HCEC 1CT (cell line): ENCODE data around the gene NELL2.
"Not testable (repeated sequence)": the region's sequence is repeated elsewhere in the genome, so short reads cannot be mapped to it uniquely, and the experiment has no call there.

ENCODE experiments used
- DNase-seq: peaks from one replicate; pipeline ENCODE4 v3.0.0-alpha.2; 2017

Gene NELL2

DNA sequence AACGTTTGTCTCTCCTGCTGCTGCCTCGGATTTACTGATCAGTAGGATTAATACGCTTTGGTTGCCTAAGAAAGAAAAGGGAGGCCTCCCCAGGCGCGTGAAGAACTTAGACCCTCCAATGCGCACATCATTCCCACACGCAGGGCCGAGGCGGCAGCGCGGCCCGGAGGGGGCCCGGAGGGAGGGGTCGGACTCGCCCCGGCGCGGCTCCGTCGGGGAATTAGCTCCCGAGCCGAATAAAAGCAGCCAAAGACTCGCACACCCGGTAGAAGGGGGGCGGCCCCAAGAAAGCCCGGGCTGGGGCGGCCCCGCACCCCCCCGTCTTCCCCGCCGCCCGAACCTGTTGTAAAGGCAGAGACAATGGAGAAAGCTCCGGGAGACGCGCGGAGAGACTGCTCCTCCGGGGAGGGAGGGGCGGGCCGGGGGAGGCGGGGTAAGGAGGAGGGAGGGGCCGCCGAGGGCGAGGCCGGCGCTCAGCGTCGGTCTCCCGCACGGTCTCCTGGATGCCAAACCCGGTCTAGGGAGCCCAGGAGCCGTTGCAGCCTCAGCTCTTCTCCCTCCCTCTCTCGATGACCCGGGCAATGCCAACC, at the start of gene NELL2:
NELL2 (minus strand) TSS at position 362 of the 590 bp plus-strand sequence. CDS start 446 bp downstream, outside the sequence.
- DNase-seq, result no peak

GRCh38 chr12:44921736-44922135, 45.6 kb upstream of the NELL2 start:
- no peak for DNase-seq

DNA sequence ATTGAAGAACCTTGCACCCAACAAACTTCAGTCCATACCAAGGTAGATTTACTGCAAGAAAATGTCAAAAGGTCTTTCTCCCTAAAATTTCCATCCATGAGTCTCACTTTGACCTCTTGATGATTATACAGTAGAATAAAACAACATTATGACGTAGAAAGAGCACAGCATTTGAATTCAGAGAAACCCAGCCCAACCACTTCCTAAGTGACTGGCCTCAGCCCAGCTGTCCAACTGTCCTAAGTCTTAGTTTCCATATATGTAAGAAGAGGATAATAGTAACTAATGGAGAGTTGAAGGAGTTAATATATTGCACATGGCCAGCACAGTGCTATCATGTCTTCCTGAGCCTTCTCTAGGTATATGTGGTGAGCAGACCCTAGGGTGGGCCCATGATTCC, 41.0 kb upstream of the NELL2 start:
- DNase-seq, result no peak

DNA sequence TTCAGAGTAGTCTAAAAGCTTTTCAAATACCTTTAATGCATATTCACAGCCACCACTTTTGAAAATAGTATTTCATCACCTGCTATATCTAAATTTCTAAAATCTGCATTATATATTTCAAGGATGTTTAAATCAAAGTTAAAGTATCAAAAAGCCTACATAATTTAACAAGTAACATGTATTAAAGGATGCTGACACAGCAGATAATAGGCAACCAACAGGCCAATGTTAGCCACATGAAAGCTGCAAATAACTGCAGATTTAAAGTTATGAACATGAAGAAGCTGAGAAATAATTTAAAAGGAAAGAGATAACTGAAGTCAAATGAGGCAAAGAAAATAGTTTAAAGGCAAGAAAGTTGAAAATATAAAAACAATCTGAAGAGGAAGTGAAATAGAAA, 39.8 kb upstream of the NELL2 start:
- no peak for DNase-seq

DNA sequence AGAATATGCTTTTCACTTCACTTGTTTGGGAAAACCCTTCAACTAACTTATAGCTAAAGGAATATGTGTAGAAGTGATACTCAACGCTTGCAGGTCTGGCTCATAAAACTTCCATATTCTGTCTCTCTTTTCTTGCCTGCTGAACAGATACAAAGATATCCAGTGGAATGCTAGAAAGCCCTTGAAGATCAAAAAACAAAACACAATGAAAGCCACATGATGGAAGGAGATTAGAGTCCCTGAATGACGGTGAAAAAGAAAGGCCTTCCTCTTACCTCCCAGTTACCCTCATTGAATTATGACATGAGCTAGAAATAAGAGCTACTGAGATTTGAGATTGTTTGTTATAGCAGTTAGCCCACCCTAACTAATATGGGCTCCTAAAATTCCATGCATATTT, 28.2 kb upstream of the NELL2 start:
- no peak for DNase-seq

- DNase-seq, result not testable (repeated sequence)
Measured at GRCh38 chr12:44898108-44898507, 22.0 kb upstream of the NELL2 start.

- DNase-seq, result no peak
Measured at GRCh38 chr12:44889926-44890325, 13.8 kb upstream of the NELL2 start.

DNA sequence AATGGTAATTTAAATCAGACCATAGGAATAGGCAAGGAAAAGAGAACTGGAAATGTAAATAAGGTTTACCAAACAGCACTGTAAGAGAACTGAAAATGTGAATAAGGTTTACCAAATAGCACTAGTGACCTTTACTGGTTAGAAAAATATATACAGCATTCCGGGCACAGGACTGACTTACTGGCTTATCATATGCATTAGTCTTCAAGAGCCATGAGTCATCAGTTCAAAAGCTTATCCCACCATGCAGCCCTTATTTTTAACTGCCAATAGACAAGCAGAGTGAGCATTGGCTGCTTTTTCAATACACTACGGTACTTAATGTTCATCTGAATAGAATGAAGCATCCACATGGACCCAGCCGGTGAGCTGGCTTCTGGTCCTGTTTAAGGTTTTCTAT, 13.0 kb upstream of the NELL2 start:
- no peak for DNase-seq

- DNase-seq, result no peak
Measured at GRCh38 chr12:44885902-44886301, 9.8 kb upstream of the NELL2 start.

GRCh38 chr12:44881197-44881596, 5.1 kb upstream of the NELL2 start:
- DNase-seq, result no peak

DNA sequence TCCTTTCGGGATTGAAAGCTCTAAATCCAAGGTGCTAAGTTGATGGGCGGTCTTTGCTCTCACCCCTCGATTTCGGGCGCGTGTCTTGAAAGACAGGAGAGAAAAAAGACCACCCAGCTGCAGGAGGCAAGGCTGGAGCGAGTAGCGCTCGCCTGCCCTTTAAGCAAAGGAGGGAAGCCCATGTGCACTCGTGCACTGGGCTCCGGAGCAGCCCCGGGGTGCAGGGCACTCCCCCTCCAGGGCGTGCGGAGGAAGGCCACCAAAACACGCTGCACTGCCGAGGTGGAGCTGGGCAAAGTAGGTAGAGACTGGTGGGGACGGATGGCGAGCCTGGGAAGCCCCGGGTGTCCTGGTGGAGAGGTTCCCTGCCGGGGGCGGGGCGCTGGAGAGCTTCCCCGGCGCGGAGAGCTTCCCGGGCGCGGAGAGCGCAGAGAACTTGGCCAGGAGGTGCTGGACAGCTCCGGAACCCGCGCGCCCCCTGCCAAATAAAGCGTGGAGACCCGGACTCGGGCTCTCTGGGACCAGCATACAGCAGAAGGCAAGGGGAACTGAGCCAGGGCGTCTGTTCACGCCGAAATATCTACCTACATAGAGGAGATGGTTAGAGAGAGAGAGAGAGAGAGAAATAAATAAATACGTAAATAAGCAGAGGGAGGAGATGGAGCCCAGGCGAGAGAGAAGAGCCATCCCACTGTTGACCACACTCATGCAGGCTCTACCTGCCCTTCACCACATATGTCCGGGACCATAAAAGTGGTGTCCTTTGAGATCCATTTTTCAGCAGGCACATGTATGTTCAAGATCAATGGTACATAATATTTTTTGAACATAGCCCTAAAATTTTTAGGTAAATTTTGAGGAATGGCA, 662 bp upstream of the NELL2 start:
- no peak for DNase-seq

DNA sequence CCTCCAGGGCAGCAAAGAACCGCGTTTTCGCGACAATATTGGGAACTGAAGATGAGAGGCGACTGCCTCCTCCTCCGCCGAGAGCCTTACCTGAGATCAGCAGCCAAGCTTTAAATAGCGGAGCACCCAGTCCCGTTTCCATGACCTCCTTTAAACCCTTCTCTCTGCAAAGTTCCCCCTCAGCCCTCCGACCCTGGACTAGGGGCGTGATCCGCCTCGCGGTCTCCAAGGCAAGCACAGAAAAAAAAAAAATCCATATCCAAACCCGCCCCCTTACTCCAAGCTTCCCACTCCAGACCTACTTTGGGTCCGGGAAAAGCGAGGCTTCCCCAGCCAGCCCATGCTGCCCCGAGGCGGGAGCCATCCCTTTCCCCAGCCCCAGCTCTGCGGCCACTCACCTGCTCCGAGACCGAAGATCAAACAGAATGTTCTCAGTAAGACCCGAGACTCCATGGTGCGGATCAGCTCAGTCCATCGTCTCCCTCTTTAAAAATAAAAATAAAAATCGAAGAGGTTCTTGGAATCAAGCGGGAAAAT, 630 bp downstream of the NELL2 start:
- DNase-seq, result no peak

DNA sequence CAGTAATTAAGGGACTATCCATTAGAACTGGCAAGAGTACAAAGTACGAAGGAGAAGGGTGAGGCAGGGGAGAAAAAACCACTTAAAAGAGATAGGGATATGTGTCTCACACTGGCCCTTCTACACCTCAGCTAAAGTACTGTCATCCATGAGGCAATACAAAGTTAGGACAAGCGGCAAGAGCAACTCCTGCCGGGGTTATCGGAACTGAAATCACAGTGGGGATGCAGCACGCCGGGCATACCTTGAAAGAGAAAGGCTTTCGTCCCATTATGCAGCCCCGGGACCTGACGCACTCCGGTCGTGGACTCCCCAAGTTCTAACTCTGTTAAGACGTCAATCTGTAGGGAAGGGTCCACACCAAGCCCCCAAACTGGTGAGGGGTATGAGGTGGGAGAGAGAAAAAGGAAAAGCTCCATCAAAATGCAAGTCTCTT, 1.1 kb downstream of the NELL2 start:
- no peak for DNase-seq

DNA sequence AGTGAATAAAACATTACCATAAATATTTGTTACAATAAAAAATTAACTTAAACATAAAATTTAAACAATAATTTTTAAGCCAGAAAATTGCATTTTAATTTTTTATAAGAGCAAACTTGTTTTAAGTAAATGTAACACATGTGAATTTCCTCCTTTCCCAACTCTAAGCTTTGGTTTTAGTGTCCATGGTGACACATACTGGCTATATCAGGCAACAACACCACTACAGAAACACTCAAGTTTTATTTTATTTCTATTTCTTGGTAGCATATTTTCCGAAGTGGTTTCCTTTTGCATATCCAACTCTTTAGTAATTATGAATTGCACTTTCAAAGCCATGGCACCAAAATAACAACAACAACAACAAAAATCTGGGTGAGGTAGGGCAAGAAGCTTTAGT, 2.2 kb downstream of the NELL2 start:
- DNase-seq, result no peak

DNA sequence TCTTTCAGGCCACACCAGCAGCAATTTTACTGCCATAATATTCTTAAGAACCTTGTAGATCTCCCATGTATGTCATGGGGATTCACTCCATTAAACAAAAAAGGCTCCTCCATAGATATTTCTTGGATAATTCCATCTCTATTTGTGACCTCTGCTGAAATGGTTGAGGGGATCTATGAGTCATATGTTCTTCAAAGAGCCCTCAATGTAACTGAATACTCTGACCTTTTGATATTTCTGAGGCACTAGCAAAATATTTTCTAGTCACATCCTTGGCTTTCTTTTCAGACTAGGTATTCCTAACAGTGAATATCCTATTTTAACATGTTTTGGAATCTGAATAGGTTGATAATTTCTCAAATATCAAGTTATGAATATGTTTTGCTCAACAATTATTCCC, 6.6 kb downstream of the NELL2 start:
- DNase-seq, result no peak

DNA sequence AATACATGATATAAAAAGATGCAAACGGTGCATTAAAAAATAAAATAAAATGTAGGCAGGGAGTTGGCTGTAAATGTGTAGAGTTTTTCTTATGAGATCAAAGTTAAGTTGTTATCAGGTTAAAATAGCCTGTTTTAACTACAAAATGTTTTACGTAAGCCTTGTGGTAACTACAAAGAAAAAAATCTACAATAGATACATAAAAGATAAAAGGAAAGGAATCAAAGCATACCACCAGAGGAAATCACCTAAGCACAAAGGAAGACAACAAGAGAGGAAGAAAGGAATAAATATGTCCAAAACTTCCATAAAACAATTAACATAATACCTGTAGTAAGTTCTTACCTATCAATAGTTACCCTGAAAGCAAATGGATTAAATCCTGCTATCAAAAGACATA, 12.2 kb downstream of the NELL2 start:
- no peak for DNase-seq

GRCh38 chr12:44859998-44860689, 16.0 kb downstream of the NELL2 start:
- DNase-seq, result no peak

DNA sequence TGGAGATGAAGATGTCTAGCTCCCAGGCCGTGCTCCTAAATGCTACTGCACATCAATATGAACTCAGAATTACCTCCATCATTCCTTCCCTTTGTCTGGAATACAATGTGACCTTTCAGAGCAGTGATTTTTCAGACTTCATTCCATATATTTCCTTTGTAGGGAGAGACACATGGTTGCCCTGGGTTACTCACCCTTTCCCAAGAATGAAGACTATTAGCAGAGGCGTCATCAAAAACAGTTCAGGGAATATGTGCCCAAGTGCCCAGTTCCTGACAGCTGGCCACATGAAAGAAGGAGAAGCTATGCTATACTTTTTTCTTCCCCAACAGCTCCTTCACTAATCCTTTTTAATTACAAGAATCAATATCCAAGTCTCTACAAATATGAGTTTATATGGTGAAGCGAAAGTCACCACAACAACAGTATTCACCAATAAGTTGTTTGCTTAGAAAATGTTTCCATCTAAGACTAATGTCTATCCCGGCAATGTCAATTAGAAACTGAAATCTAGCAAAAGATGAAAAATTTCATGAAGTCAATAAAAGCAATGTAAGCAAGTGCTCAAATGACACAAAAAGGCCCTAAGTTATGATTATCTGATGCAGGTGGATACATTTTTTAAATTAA, 17.8 kb downstream of the NELL2 start:
- DNase-seq, result no peak

- DNase-seq, result no peak
Measured at GRCh38 chr12:44852483-44852882, 23.6 kb downstream of the NELL2 start.

GRCh38 chr12:44851586-44851985, 24.5 kb downstream of the NELL2 start:
- no peak for DNase-seq

DNA sequence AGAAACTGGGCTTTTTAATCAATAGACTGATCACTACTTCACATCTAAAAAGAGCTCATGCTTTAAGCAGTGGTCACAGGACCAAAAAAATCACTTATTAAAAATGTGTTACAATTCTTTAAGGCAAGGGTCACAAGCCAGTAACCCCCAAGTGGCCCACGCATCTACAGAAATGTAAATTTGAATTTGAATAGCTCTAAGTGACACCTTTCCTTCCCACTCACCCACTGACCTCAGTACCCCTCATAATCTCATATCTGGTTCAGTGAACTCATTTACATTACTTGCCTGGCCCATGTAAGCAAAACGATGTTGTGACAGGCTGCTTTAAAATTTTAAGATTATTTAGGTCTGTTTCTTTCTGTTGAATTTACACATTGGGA, 27.4 kb downstream of the NELL2 start:
- DNase-seq, result no peak

DNA sequence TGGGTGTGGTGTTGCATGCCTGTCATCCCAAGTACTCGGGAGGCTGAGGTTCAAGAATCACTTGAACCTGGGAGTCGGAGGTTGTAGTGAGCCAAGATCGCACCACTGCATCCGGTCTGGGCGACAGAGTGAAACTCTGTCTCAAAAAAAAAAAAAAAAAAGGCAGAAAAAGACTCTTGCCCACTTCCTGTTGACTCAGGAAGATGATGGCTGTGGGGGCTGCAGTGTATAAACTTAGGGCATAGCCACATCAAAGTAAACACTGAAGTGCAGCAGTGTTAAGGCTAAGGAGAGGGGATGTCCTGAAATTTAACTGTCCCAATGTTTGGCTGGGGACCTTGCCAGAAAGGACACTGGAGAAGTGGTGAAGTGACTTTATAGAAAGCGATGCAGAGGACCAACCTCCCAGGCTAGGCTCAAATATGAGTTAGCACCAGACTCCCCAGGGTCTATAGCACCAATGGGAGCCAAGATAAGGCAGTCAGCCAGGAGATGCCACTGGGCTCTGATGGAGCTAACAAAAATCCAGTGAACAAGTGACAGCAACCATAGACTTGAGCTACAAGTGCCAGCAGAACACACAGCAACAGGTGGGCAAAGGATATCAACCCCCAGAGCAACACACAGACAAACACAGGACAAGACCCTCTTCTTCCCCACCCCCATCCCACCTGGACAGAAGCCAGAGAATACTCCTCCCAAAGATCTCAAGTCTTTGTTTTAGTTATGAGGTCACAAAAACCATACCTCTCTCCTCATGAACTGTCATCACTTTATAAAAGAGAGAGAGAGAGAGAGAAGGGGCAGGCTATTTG, 28.0 kb downstream of the NELL2 start:
- DNase-seq, result no peak
